CD4-positive, alpha-beta T cell treated with Interleukin-15 for 4 hours (primary cell): ENCODE measurements around the gene SUOX.
"Not testable (repeated sequence)": the region's sequence is repeated elsewhere in the genome, so short reads cannot be mapped to it uniquely, and the experiment has no call there.

Source experiments
- DNase-seq: peaks from one replicate; pipeline ENCODE4 v3.0.0-alpha.2; 2020; ENCODE audit warnings: low spot score

Gene SUOX

GRCh38 chr12:55996715-55997534 lies at the start of gene SUOX:
TSS of gene SUOX (plus strand) at chr12:55997276. CDS start at chr12:56002222, 4,946 bp downstream.
- peak; percentile 26 for DNase-seq

GRCh38 chr12:55955344-55955743 lies 41.7 kb upstream of the SUOX start:
- DNase-seq, result no peak

- peak; percentile 60 for DNase-seq
These were observed 41.1 kb upstream of the SUOX start for GRCh38 chr12:55955800-55956508.

- no peak for DNase-seq
These were observed 39.8 kb upstream of the SUOX start for GRCh38 chr12:55957106-55957859.

GRCh38 chr12:55963760-55964159 lies 33.3 kb upstream of the SUOX start:
- no peak for DNase-seq

GRCh38 chr12:55965240-55965639 lies 31.8 kb upstream of the SUOX start:
- DNase-seq, result no peak

GRCh38 chr12:55965941-55966407 lies 31.1 kb upstream of the SUOX start, which contains the start of gene PMEL:
TSS of gene PMEL (minus strand) at chr12:55966042. CDS start at chr12:55966011, 31 bp downstream.
- DNase-seq, result no peak

- peak; percentile 82 for DNase-seq
These were observed 30.4 kb upstream of the SUOX start, which contains the start of gene CDK2 for GRCh38 chr12:55966408-55967281. TSS of gene CDK2 (plus strand) at chr12:55966830. CDS start at chr12:55967009, 179 bp downstream.

- no peak for DNase-seq
These were observed 27.7 kb upstream of the SUOX start for GRCh38 chr12:55969356-55969755.

- no peak for DNase-seq
These were observed 26.3 kb upstream of the SUOX start for GRCh38 chr12:55970775-55971174.

GRCh38 chr12:55972042-55972441 lies 25.0 kb upstream of the SUOX start:
- DNase-seq, result no peak

GRCh38 chr12:55972456-55972855 lies 24.6 kb upstream of the SUOX start:
- DNase-seq, result no peak

- peak; percentile 12 for DNase-seq
These were observed 24.0 kb upstream of the SUOX start for GRCh38 chr12:55972911-55973598.

GRCh38 chr12:55973599-55974307 lies 23.3 kb upstream of the SUOX start, which contains the start of gene RAB5B:
TSS of gene RAB5B (plus strand) at chr12:55974078. CDS start at chr12:55986961, 12,883 bp downstream.
- peak; percentile 100 for DNase-seq

GRCh38 chr12:55974308-55974730 lies 22.8 kb upstream of the SUOX start:
- peak; percentile 38 for DNase-seq

- no peak for DNase-seq
These were observed 18.7 kb upstream of the SUOX start for GRCh38 chr12:55978393-55978792.

GRCh38 chr12:55979069-55979468 lies 18.0 kb upstream of the SUOX start:
- no peak for DNase-seq

GRCh38 chr12:55981882-55982281 lies 15.2 kb upstream of the SUOX start:
- not testable (repeated sequence) for DNase-seq

- no peak for DNase-seq
These were observed 14.6 kb upstream of the SUOX start for GRCh38 chr12:55982319-55982936.
